ENCODE results near the gene TIGD6.

The TIGD6 gene

DNA sequence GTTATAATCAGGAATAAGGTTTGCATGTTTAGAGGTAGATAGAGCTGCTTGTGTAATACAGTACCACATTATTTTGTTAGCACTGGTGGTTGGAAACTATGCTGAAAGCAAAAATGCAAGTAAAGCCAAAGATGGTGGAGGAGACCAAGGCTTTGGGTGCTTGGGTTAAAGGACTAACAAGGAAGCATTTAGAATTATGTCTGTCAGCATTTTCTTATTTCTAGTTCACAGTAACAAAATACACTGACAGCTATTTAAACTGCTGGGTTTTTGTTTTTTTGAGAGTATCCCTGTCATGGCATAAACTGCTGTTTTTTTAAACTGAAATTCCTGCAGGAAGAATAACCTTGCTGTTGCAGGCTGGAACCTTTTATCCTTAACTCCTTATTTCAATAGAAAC lies 6.6 kb upstream of the TIGD6 start:
- TF ChIP-seq, protein P1, sequence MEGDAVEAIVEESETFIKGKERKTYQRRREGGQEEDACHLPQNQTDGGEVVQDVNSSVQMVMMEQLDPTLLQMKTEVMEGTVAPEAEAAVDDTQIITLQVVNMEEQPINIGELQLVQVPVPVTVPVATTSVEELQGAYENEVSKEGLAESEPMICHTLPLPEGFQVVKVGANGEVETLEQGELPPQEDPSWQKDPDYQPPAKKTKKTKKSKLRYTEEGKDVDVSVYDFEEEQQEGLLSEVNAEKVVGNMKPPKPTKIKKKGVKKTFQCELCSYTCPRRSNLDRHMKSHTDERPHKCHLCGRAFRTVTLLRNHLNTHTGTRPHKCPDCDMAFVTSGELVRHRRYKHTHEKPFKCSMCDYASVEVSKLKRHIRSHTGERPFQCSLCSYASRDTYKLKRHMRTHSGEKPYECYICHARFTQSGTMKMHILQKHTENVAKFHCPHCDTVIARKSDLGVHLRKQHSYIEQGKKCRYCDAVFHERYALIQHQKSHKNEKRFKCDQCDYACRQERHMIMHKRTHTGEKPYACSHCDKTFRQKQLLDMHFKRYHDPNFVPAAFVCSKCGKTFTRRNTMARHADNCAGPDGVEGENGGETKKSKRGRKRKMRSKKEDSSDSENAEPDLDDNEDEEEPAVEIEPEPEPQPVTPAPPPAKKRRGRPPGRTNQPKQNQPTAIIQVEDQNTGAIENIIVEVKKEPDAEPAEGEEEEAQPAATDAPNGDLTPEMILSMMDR (conservative IDR thresholded peaks at IDR 0.05; ENCODE audit: low read depth, low read length), result no peak
- no peak for DNase-seq (ENCODE audit: low read depth)
- no peak overlapping the region for H3K4me3 ChIP-seq (ENCODE audit: low read length)

- H3K4me3 ChIP-seq (ENCODE audit: low read length), result no peak overlapping the region
- DNase-seq (ENCODE audit: low read depth), result no peak
- TF ChIP-seq, protein P1 (conservative IDR thresholded peaks at IDR 0.05; ENCODE audit: low read depth, low read length), result no peak
These were observed 5.9 kb upstream of the TIGD6 start for GRCh38 chr5:150006318-150006717.

- H3K4me3 ChIP-seq (ENCODE audit: low read length), result peak overlapping the region; percentile 93
- DNase-seq (ENCODE audit: low read depth), result peak; percentile 55
- TF ChIP-seq, protein P1 (conservative IDR thresholded peaks at IDR 0.05; ENCODE audit: low read depth, low read length), result peak; percentile 81
These were observed 1.4 kb upstream of the TIGD6 start for GRCh38 chr5:150001660-150002486.

DNA sequence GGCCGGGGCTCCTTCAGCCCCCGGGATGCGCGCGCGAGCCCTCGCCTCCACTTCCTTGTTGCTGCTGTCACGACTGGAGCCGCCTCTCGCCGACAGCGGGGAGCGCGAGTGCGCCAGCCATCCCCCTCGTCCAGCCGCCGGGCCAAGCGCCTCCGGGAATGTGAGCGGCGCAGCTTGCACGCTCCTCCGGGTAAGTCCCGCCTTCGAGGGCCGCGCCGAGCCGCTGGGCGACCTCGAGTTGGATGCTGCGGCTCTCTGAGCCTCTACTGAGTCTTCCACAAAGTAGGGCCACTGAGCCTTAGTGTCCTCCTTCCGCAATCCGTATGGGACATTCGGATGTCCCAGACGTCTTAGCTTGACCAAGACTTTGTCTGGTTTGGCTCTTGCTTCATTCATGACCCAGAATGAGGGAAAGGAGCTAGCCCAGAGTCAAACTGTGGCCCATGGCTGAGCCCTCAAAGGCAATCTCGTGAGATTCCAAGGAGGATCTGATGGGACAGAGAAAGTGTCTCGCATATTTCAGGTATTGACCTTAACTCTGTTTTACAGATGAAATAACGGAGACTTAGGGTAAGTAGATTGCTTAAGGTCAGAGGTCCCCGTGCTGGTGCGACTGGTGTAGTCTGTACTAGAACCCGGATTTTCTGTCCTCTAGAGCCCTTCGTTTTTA lies 671 bp upstream of the TIGD6 start:
- no peak for DNase-seq (ENCODE audit: low read depth)
- TF ChIP-seq, protein P1 (conservative IDR thresholded peaks at IDR 0.05; ENCODE audit: low read depth, low read length), result no peak
- H3K4me3 ChIP-seq (ENCODE audit: low read length), result peak overlapping the region; percentile 93

DNA sequence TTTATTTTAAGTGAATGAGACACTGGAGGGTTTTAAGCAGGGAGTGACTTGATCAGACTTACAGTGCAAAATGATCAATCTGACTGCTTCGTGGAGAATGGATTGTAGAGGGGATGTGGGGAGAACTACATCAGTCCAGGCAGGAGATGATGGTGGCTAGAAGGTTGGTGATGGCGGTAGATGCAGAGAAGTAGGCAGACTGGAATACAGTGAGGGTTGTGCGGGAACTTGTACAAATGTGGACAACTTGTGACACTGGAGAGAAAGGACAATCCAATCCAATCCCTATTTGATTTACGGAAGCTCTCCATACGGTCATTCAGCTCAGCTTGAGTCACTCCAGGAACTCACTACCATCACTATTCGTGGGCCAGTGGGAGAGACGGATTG lies 593 bp downstream of the TIGD6 start:
- DNase-seq (ENCODE audit: low read depth), result no peak
- H3K4me3 ChIP-seq (ENCODE audit: low read length), result peak overlapping the region; percentile 93
- TF ChIP-seq, protein P1 (conservative IDR thresholded peaks at IDR 0.05; ENCODE audit: low read depth, low read length), result no peak

GRCh38 chr5:149999359-149999758 lies 1.1 kb downstream of the TIGD6 start:
- no peak for DNase-seq (ENCODE audit: low read depth)
- TF ChIP-seq, protein P1 (conservative IDR thresholded peaks at IDR 0.05; ENCODE audit: low read depth, low read length), result no peak
- peak overlapping the region; percentile 93 for H3K4me3 ChIP-seq (ENCODE audit: low read length)

GRCh38 chr5:149998281-149998680 lies 2.2 kb downstream of the TIGD6 start:
- TF ChIP-seq, protein P1 (conservative IDR thresholded peaks at IDR 0.05; ENCODE audit: low read depth, low read length), result no peak
- H3K4me3 ChIP-seq (ENCODE audit: low read length), result no peak overlapping the region
- DNase-seq (ENCODE audit: low read depth), result no peak

Measured in retinal pigment epithelial cell (primary cell).